ENCODE data around the gene AP3D1. TPM values are rescaled to one million over a fixed set of nuclear protein-coding genes. Genes with fewer than 3 reads are reported as not detected.

Gene AP3D1
- total RNA-seq, 1 experiment from 2014 or later = 103 TPM

- no peak for ATAC-seq
- Histone ChIP-seq H3F3A (ENCODE audit: low read length, unreplicated experiment) (no peaks in the 10 kb centered on the region), H2AFZ (ENCODE audit: low read length) (no peak overlapping the region), H3K9me3 (ENCODE audit: low read length) (no peaks in the 10 kb centered on the region), H3K4me2 (ENCODE audit: low read length) (no peak overlapping the region), H3K9me2 (replicated peaks; ENCODE audit: low read length) (no peaks in the 10 kb centered on the region), H3K36me3 (ENCODE audit: low read depth, low read length) (peaks cover 13% of the 10 kb centered on the region), H3K79me2 (ENCODE audit: low read length) (no peaks in the 10 kb centered on the region), H4K20me1 (ENCODE audit: low read length) (no peaks in the 10 kb centered on the region), H3K27ac (ENCODE audit: low read length) (no peak overlapping the region), H3K9ac (ENCODE audit: low read length) (no peak overlapping the region), H3K4me3 (ENCODE audit: low read length) (no peak overlapping the region), H3K27me3 (ENCODE audit: low read length) (no peaks in the 10 kb centered on the region), H3K4me1 (ENCODE audit: insufficient read depth, low read length) (no peaks in the 10 kb centered on the region)
- no peak for TF ChIP-seq CTCF (conservative IDR thresholded peaks at IDR 0.05; ENCODE audit: low read depth, low read length)
- BruUV-seq (replicated peaks) = no TSS peak
- POLR2A ChIA-PET (ENCODE audit: unreplicated experiment) = no interaction called here
- CTCF ChIA-PET = no interaction called here
- intact Hi-C loops (cut with micrococcal nuclease) = no loop called here
- no peak for DNase-seq
Observed at GRCh38 chr19:2115324-2115723, 36.0 kb downstream of the AP3D1 start.

DNA sequence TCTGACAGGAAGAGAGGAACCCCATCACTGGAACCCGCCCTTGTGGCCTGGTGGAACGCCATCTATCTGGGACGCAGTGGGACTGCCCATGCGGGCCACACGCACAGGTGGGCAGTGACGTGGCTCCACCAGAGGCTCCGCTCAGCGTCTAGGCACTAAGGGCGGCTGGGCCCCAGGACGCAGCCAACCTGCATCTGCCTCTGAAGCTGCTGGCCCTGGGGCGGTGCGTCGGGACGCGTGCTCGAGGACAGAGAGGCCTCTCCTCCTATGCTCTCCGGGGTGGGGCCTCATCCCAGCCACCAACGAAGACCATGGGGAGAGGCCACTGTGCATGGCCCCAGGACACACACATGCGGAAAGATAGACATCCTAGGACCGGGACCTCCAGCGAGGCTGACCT is 36.5 kb downstream of the AP3D1 start:
- Histone ChIP-seq H3K9me2 (replicated peaks; ENCODE audit: low read length) (no peaks in the 10 kb centered on the region), H3K9me3 (ENCODE audit: low read length) (no peaks in the 10 kb centered on the region), H3K9ac (ENCODE audit: low read length) (no peak overlapping the region), H3F3A (ENCODE audit: low read length, unreplicated experiment) (no peaks in the 10 kb centered on the region), H3K27ac (ENCODE audit: low read length) (no peak overlapping the region), H3K36me3 (ENCODE audit: low read depth, low read length) (peaks cover 13% of the 10 kb centered on the region), H3K4me2 (ENCODE audit: low read length) (no peak overlapping the region), H2AFZ (ENCODE audit: low read length) (no peak overlapping the region), H3K79me2 (ENCODE audit: low read length) (no peaks in the 10 kb centered on the region), H3K4me3 (ENCODE audit: low read length) (no peak overlapping the region), H3K27me3 (ENCODE audit: low read length) (no peaks in the 10 kb centered on the region), H3K4me1 (ENCODE audit: insufficient read depth, low read length) (no peaks in the 10 kb centered on the region), H4K20me1 (ENCODE audit: low read length) (no peaks in the 10 kb centered on the region)
- TF ChIP-seq EZH2 (IDR thresholded peaks at IDR 0.05; ENCODE audit: low read length, unreplicated experiment) = no peak
- TF ChIP-seq EZH2phosphoT487 (IDR thresholded peaks at IDR 0.05; ENCODE audit: borderline replicate concordance, low read length) = no peak
- no peak for TF ChIP-seq CTCF (conservative IDR thresholded peaks at IDR 0.05; ENCODE audit: low read depth, low read length)
- no TSS peak for BruUV-seq (replicated peaks)
- ATAC-seq (no peak), DNase-seq (no peak)
- CTCF ChIA-PET = no interaction called here
- POLR2A ChIA-PET (ENCODE audit: unreplicated experiment) = no interaction called here
- intact Hi-C loops (cut with micrococcal nuclease) = no loop called here

- Histone ChIP-seq H3K4me3 (ENCODE audit: low read length) (no peak overlapping the region), H3K4me1 (ENCODE audit: insufficient read depth, low read length) (no peaks in the 10 kb centered on the region), H3F3A (ENCODE audit: low read length, unreplicated experiment) (no peaks in the 10 kb centered on the region), H3K27me3 (ENCODE audit: low read length) (no peaks in the 10 kb centered on the region), H3K4me2 (ENCODE audit: low read length) (no peak overlapping the region), H3K36me3 (ENCODE audit: low read depth, low read length) (peaks cover 13% of the 10 kb centered on the region), H3K27ac (ENCODE audit: low read length) (no peak overlapping the region), H4K20me1 (ENCODE audit: low read length) (no peaks in the 10 kb centered on the region), H3K79me2 (ENCODE audit: low read length) (no peaks in the 10 kb centered on the region), H3K9me2 (replicated peaks; ENCODE audit: low read length) (no peaks in the 10 kb centered on the region), H2AFZ (ENCODE audit: low read length) (no peak overlapping the region), H3K9me3 (ENCODE audit: low read length) (no peaks in the 10 kb centered on the region), H3K9ac (ENCODE audit: low read length) (no peak overlapping the region)
- TF ChIP-seq CTCF (conservative IDR thresholded peaks at IDR 0.05; ENCODE audit: low read depth, low read length) (no peak), EZH2 (IDR thresholded peaks at IDR 0.05; ENCODE audit: low read length, unreplicated experiment) (no peak), EZH2phosphoT487 (IDR thresholded peaks at IDR 0.05; ENCODE audit: borderline replicate concordance, low read length) (no peak)
- BruUV-seq (replicated peaks) = no TSS peak
- CTCF ChIA-PET = no interaction called here
- DNase-seq = no peak
- no peak for ATAC-seq
- intact Hi-C loops (cut with micrococcal nuclease) = no loop called here
- POLR2A ChIA-PET (ENCODE audit: unreplicated experiment) = no interaction called here
Observed at GRCh38 chr19:2114218-2114617, 37.1 kb downstream of the AP3D1 start.

Measured in PC-3 (cell line).